ENCODE data around the gene RAD51B. TPM values are rescaled to one million over a fixed set of nuclear protein-coding genes. Genes with fewer than 3 reads are reported as not detected.
A peak's percentile ranks its signal among the peaks of the same experiment; 100 is the strongest.

The RAD51B gene
- total RNA-seq, 2 donors from 2014 or later = 22.8 to 33.8 TPM

DNA sequence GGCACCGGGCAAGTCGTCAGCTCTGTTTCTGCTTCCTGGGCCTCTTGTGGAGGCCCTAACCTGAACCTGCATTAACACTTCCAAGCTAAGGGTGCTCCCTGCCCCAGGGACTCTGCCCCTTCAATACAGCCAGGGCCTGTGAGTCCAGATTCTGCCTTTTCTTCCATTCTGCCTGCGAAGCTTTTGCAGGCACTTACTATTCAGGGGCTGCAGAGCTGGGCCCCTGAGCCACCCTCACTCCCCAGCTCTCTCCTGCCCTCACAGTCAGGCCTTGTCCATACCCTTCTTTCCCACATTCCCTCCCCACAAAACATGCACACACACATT, 872.2 kb downstream of the RAD51B start:
- H3K4me1 Mint-ChIP-seq = peaks cover 12% of the 10 kb centered on the region
- peak overlapping the region; percentile 92 for H3K27ac ChIP-seq (ENCODE audit: low read depth, low read length)

DNA sequence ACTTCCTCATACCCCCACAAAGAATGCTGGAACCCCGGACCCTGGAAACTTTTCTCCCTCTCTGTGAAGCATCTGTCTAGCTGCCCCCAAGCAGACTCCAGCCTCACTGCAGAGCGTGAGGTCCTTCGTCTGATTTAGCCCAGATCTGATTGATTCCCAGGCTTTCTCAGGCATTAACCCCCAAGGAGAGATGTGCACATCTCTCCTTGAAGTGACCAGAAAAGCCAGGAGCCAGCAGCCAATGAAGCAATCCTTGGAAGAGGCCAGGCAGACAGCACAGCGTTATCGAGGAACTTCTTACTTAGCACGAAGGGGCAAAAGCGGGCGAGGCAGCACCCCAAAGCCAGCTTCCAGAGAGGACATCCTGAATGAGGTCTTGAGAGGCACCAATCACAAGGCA, 872.6 kb downstream of the RAD51B start:
- H3K27ac Mint-ChIP-seq = no peak overlapping the region
- H3K36me3 Mint-ChIP-seq (ENCODE audit: low read depth) = no peaks in the 10 kb centered on the region
- Histone ChIP-seq H3K9me3 (ENCODE audit: control insufficient read depth, low read length) (no peaks in the 10 kb centered on the region), H3K4me3 (ENCODE audit: low read length) (no peak overlapping the region), H3K4me1 (ENCODE audit: control insufficient read depth, insufficient read depth, low read length) (no peaks in the 10 kb centered on the region), H3K27ac (ENCODE audit: low read depth, low read length) (peak overlapping the region; percentile 17), H3K36me3 (ENCODE audit: control insufficient read depth, insufficient read depth, low read length) (no peaks in the 10 kb centered on the region), H3K27me3 (ENCODE audit: control insufficient read depth, insufficient read depth, low read length, poor library complexity, severe bottlenecking) (peaks cover 32% of the 10 kb centered on the region), H3K9ac (ENCODE audit: extremely low read depth, low read length, poor library complexity, severe bottlenecking) (no peak overlapping the region)
- peaks cover 68% of the 10 kb centered on the region for H3K27me3 Mint-ChIP-seq (ENCODE audit: insufficient read depth)
- WGBS, 2 experiments (ENCODE audit: insufficient coverage in 1 of 2, insufficient read length in 1 of 2) = 85 to 91% methylated on average over 8 of the region's 8 CpGs
- H3K9me3 Mint-ChIP-seq = no peaks in the 10 kb centered on the region
- no peak overlapping the region for H3K4me3 Mint-ChIP-seq
- TF ChIP-seq, protein P1, sequence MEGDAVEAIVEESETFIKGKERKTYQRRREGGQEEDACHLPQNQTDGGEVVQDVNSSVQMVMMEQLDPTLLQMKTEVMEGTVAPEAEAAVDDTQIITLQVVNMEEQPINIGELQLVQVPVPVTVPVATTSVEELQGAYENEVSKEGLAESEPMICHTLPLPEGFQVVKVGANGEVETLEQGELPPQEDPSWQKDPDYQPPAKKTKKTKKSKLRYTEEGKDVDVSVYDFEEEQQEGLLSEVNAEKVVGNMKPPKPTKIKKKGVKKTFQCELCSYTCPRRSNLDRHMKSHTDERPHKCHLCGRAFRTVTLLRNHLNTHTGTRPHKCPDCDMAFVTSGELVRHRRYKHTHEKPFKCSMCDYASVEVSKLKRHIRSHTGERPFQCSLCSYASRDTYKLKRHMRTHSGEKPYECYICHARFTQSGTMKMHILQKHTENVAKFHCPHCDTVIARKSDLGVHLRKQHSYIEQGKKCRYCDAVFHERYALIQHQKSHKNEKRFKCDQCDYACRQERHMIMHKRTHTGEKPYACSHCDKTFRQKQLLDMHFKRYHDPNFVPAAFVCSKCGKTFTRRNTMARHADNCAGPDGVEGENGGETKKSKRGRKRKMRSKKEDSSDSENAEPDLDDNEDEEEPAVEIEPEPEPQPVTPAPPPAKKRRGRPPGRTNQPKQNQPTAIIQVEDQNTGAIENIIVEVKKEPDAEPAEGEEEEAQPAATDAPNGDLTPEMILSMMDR (conservative IDR thresholded peaks at IDR 0.05) = no peak
- no peak for DNase-seq
- peaks cover 12% of the 10 kb centered on the region for H3K4me1 Mint-ChIP-seq

More for the DNA sequence above, 872.2 kb downstream of the RAD51B start:
- Mint-ChIP-seq H3K4me3 (no peak overlapping the region), H3K9me3 (no peaks in the 10 kb centered on the region), H3K36me3 (ENCODE audit: low read depth) (no peaks in the 10 kb centered on the region), H3K27ac (no peak overlapping the region), H3K27me3 (ENCODE audit: insufficient read depth) (peaks cover 68% of the 10 kb centered on the region)
- 58 to 61% methylated on average over 3 of the region's 3 CpGs for WGBS, 2 experiments (ENCODE audit: insufficient coverage in 1 of 2, insufficient read length in 1 of 2)
- DNase-seq = no peak
- no peak overlapping the region for H3K9ac ChIP-seq (ENCODE audit: extremely low read depth, low read length, poor library complexity, severe bottlenecking)
- H3K27me3 ChIP-seq (ENCODE audit: control insufficient read depth, insufficient read depth, low read length, poor library complexity, severe bottlenecking) = peaks cover 32% of the 10 kb centered on the region
- no peaks in the 10 kb centered on the region for H3K36me3 ChIP-seq (ENCODE audit: control insufficient read depth, insufficient read depth, low read length)
- H3K9me3 ChIP-seq (ENCODE audit: control insufficient read depth, low read length) = no peaks in the 10 kb centered on the region
- TF ChIP-seq, protein P1 (conservative IDR thresholded peaks at IDR 0.05) = no peak
- no peaks in the 10 kb centered on the region for H3K4me1 ChIP-seq (ENCODE audit: control insufficient read depth, insufficient read depth, low read length)
- no peak overlapping the region for H3K4me3 ChIP-seq (ENCODE audit: low read length)

- no peak overlapping the region for H3K4me3 ChIP-seq (ENCODE audit: low read length)
- H3K9me3 Mint-ChIP-seq = no peaks in the 10 kb centered on the region
- H3K4me1 Mint-ChIP-seq = peaks cover 12% of the 10 kb centered on the region
- DNase-seq = no peak
- no peak overlapping the region for H3K27ac Mint-ChIP-seq
- H3K27me3 Mint-ChIP-seq (ENCODE audit: insufficient read depth) = peaks cover 65% of the 10 kb centered on the region
- WGBS, 2 experiments (ENCODE audit: insufficient coverage in 1 of 2, insufficient read length in 1 of 2) = 93 to 99% methylated on average over 13 to 14 of the region's 14 CpGs
- no peaks in the 10 kb centered on the region for H3K36me3 ChIP-seq (ENCODE audit: control insufficient read depth, insufficient read depth, low read length)
- peaks cover 32% of the 10 kb centered on the region for H3K27me3 ChIP-seq (ENCODE audit: control insufficient read depth, insufficient read depth, low read length, poor library complexity, severe bottlenecking)
- H3K36me3 Mint-ChIP-seq (ENCODE audit: low read depth) = no peaks in the 10 kb centered on the region
- TF ChIP-seq, protein P1 (conservative IDR thresholded peaks at IDR 0.05) = no peak
- no peak overlapping the region for H3K27ac ChIP-seq (ENCODE audit: low read depth, low read length)
- no peaks in the 10 kb centered on the region for H3K9me3 ChIP-seq (ENCODE audit: control insufficient read depth, low read length)
- no peak overlapping the region for H3K9ac ChIP-seq (ENCODE audit: extremely low read depth, low read length, poor library complexity, severe bottlenecking)
- no peaks in the 10 kb centered on the region for H3K4me1 ChIP-seq (ENCODE audit: control insufficient read depth, insufficient read depth, low read length)
- H3K4me3 Mint-ChIP-seq = no peak overlapping the region
Measured at GRCh38 chr14:68692916-68693771, 873.6 kb downstream of the RAD51B start.

Measured in endodermal cell (in vitro differentiated cells).